SK-N-SH treated with all-trans-retinoic acid at 6 μM for 48 hours (cell line): ENCODE measurements around the gene PDLIM3.

Experiments used
- ATAC-seq: fragments of 200-7000 bp; cut with Tn5 transposase; 3 replicates; pipeline ENCODE4 v1.9.1; 2020; ENCODE audit warnings: mild to moderate bottlenecking, moderate library complexity
- ARNTL ChIP-seq: fragments of 450-650 bp; formaldehyde crosslinking; IDR thresholded peaks from 2 replicates; pipeline ENCODE4 v1.5.0; 2020; ENCODE audit warnings: low read depth, mild to moderate bottlenecking, moderate library complexity, borderline replicate concordance
- CREB5 ChIP-seq: fragments of 250-450 bp; sonication (Bioruptor Pico); IDR thresholded peaks from 2 replicates; pipeline ENCODE4 v1.5.1; 2020; ENCODE audit warnings: low read depth, mild to moderate bottlenecking, moderate library complexity
- CSDC2 ChIP-seq: fragments of 250-450 bp; sonication (Bioruptor Pico); IDR thresholded peaks from 2 replicates; pipeline ENCODE4 v1.5.0; 2020; ENCODE audit warnings: mild to moderate bottlenecking, moderate library complexity
- ESRRG ChIP-seq: fragments of 250-450 bp; sonication (Bioruptor Pico); IDR thresholded peaks from 2 replicates; pipeline ENCODE4 v1.6.1; 2021; ENCODE audit warnings: mild to moderate bottlenecking
- GLIS3 ChIP-seq: fragments of 250-450 bp; sonication (Bioruptor Pico); IDR thresholded peaks from 2 replicates; pipeline ENCODE4 v1.5.0; 2020; ENCODE audit warnings: mild to moderate bottlenecking, moderate library complexity
- ISL1 ChIP-seq: fragments of 250-450 bp; sonication (Bioruptor Pico); IDR thresholded peaks from 2 replicates; pipeline ENCODE4 v2.1.2; 2022; ENCODE audit warnings: mild to moderate bottlenecking, moderate library complexity
- OSR1 ChIP-seq: fragments of 250-450 bp; sonication (Bioruptor Pico); IDR thresholded peaks from 2 replicates; pipeline ENCODE4 v1.8.0; 2022; ENCODE audit warnings: moderate library complexity, mild to moderate bottlenecking, inconsistent platforms
- PATZ1 ChIP-seq: fragments of 250-450 bp; sonication (Bioruptor Pico); IDR thresholded peaks from 2 replicates; pipeline ENCODE4 v1.8.0; 2020; ENCODE audit warnings: mild to moderate bottlenecking, moderate library complexity, borderline replicate concordance
- POU6F1 ChIP-seq: fragments of 250-450 bp; sonication (Bioruptor Pico); IDR thresholded peaks from 2 replicates; pipeline ENCODE4 v1.8.0; 2021; ENCODE audit warnings: low read depth, mild to moderate bottlenecking, moderate library complexity, borderline replicate concordance
- PPARA ChIP-seq: fragments of 250-450 bp; sonication (Bioruptor Pico); IDR thresholded peaks from 2 replicates; pipeline ENCODE4 v1.5.0; 2020; ENCODE audit warnings: mild to moderate bottlenecking, borderline replicate concordance
- RARB ChIP-seq: fragments of 250-450 bp; sonication (Bioruptor Pico); IDR thresholded peaks from 2 replicates; pipeline ENCODE4 v1.8.0; 2021; ENCODE audit warnings: mild to moderate bottlenecking, moderate library complexity
- SNAI2 ChIP-seq: fragments of 250-450 bp; sonication (Bioruptor Pico); IDR thresholded peaks from 2 replicates; pipeline ENCODE4 v1.5.0; 2020; ENCODE audit warnings: mild to moderate bottlenecking, moderate library complexity
- TCF4 ChIP-seq: fragments of 250-450 bp; sonication (Bioruptor Pico); IDR thresholded peaks from 2 replicates; pipeline ENCODE4 v1.8.0; 2021; ENCODE audit warnings: mild to moderate bottlenecking, moderate library complexity, borderline replicate concordance
- TOX ChIP-seq: fragments of 250-450 bp; sonication (Bioruptor Pico); IDR thresholded peaks from 2 replicates; pipeline ENCODE4 v1.8.0; 2021; ENCODE audit warnings: mild to moderate bottlenecking, moderate library complexity, borderline replicate concordance
- TSHZ2 ChIP-seq: fragments of 250-450 bp; sonication (Bioruptor Pico); IDR thresholded peaks from 2 replicates; pipeline ENCODE4 v1.5.0; 2020; ENCODE audit warnings: mild to moderate bottlenecking, moderate library complexity
- ZFP3 ChIP-seq: fragments of 250-450 bp; sonication (Bioruptor Pico); IDR thresholded peaks from 2 replicates; pipeline ENCODE4 v1.5.0; 2020; ENCODE audit warnings: mild to moderate bottlenecking, moderate library complexity
- ZFP30 ChIP-seq: fragments of 450-650 bp; formaldehyde crosslinking; IDR thresholded peaks from 2 replicates; pipeline ENCODE4 v1.5.0; 2022; ENCODE audit warnings: mild to moderate bottlenecking, moderate library complexity
- ZNF8 ChIP-seq: fragments of 450-650 bp; formaldehyde crosslinking; IDR thresholded peaks from 2 replicates; pipeline ENCODE4 v1.5.0; 2020; ENCODE audit warnings: mild to moderate bottlenecking, moderate library complexity

The PDLIM3 gene

GRCh38 chr4:185471235-185472102 is 63.8 kb downstream of the PDLIM3 start, which contains the start of gene CCDC110:
CCDC110 (minus strand) TSS chr4:185471733; CDS start chr4:185471683, 50 bp downstream.
- no peak for TF ChIP-seq ARNTL (CRISPR knock-in tag)
- peak; percentile 97 for ATAC-seq

GRCh38 chr4:185470501-185471195 is 64.7 kb downstream of the PDLIM3 start:
- TF ChIP-seq PPARA (CRISPR knock-in tag) (no peak), ARNTL (CRISPR knock-in tag) (no peak), CREB5 (no peak), GLIS3 (CRISPR knock-in tag) (no peak), TCF4 (no peak), ZNF8 (CRISPR knock-in tag) (no peak), ISL1 (no peak), CSDC2 (CRISPR knock-in tag) (no peak), PATZ1 (CRISPR knock-in tag) (no peak), ESRRG (CRISPR knock-in tag) (no peak)
- peak; percentile 22 for ATAC-seq

- ATAC-seq: no peak
- TF ChIP-seq POU6F1 (CRISPR knock-in tag) (no peak), OSR1 (CRISPR knock-in tag) (no peak), PPARA (CRISPR knock-in tag) (no peak), RARB (CRISPR knock-in tag) (no peak), ESRRG (CRISPR knock-in tag) (no peak), TSHZ2 (CRISPR knock-in tag) (no peak), TOX (CRISPR knock-in tag) (no peak), PATZ1 (CRISPR knock-in tag) (no peak), SNAI2 (CRISPR knock-in tag) (no peak), ZFP30 (no peak), CSDC2 (CRISPR knock-in tag) (no peak), ZFP3 (CRISPR knock-in tag) (no peak), ZNF8 (CRISPR knock-in tag) (no peak), TCF4 (no peak)
These were observed 65.6 kb downstream of the PDLIM3 start for GRCh38 chr4:185469580-185470154.
